VCaP (cell line): ENCODE measurements around the gene PPM1H.

Experiments used
- H3K27ac ChIP-seq: fragments of 450-650 bp; 2 replicates; pipeline ENCODE4 v1.5.1; 2017
- TF ChIP-seq, protein P1 (sequence below): fragments of 450-650 bp; conservative IDR thresholded peaks from 2 replicates; pipeline ENCODE4 v1.5.1; 2017; ENCODE audit warnings: mild to moderate bottlenecking, moderate library complexity

Gene PPM1H

GRCh38 chr12:62603061-62603810 is 331.7 kb downstream of the PPM1H start:
- peak overlapping the region; percentile 100 for H3K27ac ChIP-seq
- TF ChIP-seq, protein P1, sequence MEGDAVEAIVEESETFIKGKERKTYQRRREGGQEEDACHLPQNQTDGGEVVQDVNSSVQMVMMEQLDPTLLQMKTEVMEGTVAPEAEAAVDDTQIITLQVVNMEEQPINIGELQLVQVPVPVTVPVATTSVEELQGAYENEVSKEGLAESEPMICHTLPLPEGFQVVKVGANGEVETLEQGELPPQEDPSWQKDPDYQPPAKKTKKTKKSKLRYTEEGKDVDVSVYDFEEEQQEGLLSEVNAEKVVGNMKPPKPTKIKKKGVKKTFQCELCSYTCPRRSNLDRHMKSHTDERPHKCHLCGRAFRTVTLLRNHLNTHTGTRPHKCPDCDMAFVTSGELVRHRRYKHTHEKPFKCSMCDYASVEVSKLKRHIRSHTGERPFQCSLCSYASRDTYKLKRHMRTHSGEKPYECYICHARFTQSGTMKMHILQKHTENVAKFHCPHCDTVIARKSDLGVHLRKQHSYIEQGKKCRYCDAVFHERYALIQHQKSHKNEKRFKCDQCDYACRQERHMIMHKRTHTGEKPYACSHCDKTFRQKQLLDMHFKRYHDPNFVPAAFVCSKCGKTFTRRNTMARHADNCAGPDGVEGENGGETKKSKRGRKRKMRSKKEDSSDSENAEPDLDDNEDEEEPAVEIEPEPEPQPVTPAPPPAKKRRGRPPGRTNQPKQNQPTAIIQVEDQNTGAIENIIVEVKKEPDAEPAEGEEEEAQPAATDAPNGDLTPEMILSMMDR: peak; percentile 64

GRCh38 chr12:62602255-62603060 is 332.5 kb downstream of the PPM1H start:
- peak overlapping the region; percentile 100 for H3K27ac ChIP-seq
- TF ChIP-seq, protein P1: no peak

DNA sequence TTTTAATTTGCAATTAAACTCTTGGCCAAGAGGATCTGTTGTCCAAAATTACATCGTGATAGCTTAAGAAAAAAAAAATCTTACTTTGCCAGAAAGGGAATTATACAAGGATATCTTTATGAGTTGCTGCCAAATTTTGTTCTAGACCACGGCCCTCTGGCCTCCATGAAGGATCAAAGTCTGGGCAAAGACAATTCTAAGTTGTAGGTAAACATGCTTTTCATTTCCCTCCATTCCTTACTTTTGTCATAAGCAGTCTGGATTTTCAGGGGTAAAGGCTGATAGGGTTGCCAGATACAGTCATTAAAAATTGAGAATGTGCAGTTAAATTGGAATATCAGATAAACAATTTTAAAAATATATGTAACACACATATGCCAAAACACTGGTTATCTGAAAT is 333.2 kb downstream of the PPM1H start:
- TF ChIP-seq, protein P1: no peak
- H3K27ac ChIP-seq: peak overlapping the region; percentile 100

GRCh38 chr12:62599854-62600437 is 335.0 kb downstream of the PPM1H start:
- TF ChIP-seq, protein P1: no peak; the same call in 1 of the 2 replicates
- no peak overlapping the region for H3K27ac ChIP-seq

DNA sequence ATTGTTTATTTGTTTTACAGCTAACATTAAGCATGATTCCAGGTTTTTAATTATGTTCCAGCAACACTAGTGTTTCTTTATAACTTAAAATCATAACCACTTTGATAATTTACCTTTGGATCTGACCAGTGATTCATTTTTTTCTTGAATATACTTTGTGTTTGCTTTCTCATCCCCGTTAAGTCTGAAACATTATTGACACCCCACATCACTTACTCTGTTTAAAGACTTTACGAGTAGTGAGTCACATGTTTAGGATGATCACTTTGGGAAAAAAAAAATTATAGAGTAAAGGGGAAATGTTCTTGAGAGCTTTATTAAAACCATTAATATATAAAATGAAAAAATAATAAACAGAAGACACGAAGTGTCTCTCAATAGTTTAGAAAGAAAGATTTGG is 336.1 kb downstream of the PPM1H start:
- TF ChIP-seq, protein P1: no peak
- no peak overlapping the region for H3K27ac ChIP-seq

- TF ChIP-seq, protein P1: no peak
- H3K27ac ChIP-seq: no peak overlapping the region
Observed at GRCh38 chr12:62597253-62597652, 337.7 kb downstream of the PPM1H start.
